C4-2B (cell line): ENCODE data around the gene FNDC3B.

Experiments
- CTCF ChIP-seq: fragments of 450-650 bp; conservative IDR thresholded peaks from 2 replicates; pipeline ENCODE4 v1.5.1; 2017; ENCODE audit warnings: mild to moderate bottlenecking
- ZFX ChIP-seq: fragments of 450-650 bp; IDR thresholded peaks from 2 replicates; pipeline ENCODE4 v1.6.1; 2017

GRCh38 chr3:172047567-172048115 is 8.3 kb downstream of the FNDC3B start:
- no peak for TF ChIP-seq CTCF
- no peak for TF ChIP-seq ZFX
